Upper lobe of left lung (tissue), 4 donors: ENCODE measurements around the gene MAP1LC3B.
"Not testable (repeated sequence)": the region's sequence is repeated elsewhere in the genome, so short reads cannot be mapped to it uniquely, and the experiment has no call there.

Experiments used
- CTCF ChIP-seq, 6 experiments: fragments of 450-650 bp in 4 of 6; fragments of 200-600 bp in 2 of 6; sonication (generic) in 2 of 6; IDR thresholded peaks; one replicate each; pipeline ENCODE4 v1.5.1; 2016 to 2019; ENCODE audit warnings: antibody characterized with exemption in 6 of 6
- POLR2AphosphoS5 ChIP-seq, 2 donors: sonication (generic); formaldehyde crosslinking; IDR thresholded peaks; one replicate each; pipeline ENCODE4 v1.5.1; 2017; ENCODE audit warnings: antibody characterized with exemption in 2 of 2

- not testable (repeated sequence) for TF ChIP-seq CTCF, POLR2AphosphoS5 (IDR thresholded peaks at IDR 0.05)
Observed at GRCh38 chr16:87362828-87363559, 29.1 kb upstream of the MAP1LC3B start.
